ENCODE results near the gene CEACAM7. TPM values are rescaled to one million over a fixed set of nuclear protein-coding genes. Genes with fewer than 3 reads are reported as not detected.

Gene CEACAM7
- total RNA-seq, 4 donors from 2014 or later: 10.5 to 103 (median 76.7) TPM

- Histone ChIP-seq H3K4me3 (no peak overlapping the region), H3K9me3 (no peaks in the 10 kb centered on the region), H3K36me3 (peaks cover 0 to 17% (median 0%) of the 10 kb centered on the region in 3 donors), H3K27me3 (peaks cover 0 to 62% (median 0%) of the 10 kb centered on the region in 4 donors), H3K4me1 (no peaks in the 10 kb centered on the region), H3K27ac (no peak overlapping the region)
- TF ChIP-seq, protein P1, sequence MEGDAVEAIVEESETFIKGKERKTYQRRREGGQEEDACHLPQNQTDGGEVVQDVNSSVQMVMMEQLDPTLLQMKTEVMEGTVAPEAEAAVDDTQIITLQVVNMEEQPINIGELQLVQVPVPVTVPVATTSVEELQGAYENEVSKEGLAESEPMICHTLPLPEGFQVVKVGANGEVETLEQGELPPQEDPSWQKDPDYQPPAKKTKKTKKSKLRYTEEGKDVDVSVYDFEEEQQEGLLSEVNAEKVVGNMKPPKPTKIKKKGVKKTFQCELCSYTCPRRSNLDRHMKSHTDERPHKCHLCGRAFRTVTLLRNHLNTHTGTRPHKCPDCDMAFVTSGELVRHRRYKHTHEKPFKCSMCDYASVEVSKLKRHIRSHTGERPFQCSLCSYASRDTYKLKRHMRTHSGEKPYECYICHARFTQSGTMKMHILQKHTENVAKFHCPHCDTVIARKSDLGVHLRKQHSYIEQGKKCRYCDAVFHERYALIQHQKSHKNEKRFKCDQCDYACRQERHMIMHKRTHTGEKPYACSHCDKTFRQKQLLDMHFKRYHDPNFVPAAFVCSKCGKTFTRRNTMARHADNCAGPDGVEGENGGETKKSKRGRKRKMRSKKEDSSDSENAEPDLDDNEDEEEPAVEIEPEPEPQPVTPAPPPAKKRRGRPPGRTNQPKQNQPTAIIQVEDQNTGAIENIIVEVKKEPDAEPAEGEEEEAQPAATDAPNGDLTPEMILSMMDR (IDR thresholded peaks at IDR 0.05): no peak
- TF ChIP-seq POLR2A (IDR thresholded peaks at IDR 0.05): no peak
- intact Hi-C loops (cut with DNase I): no loop called here
- no peak for DNase-seq
- WGBS, 2 donors: 63 to 80% methylated on average over 1 to 3 of the region's 3 CpGs
Observed at GRCh38 chr19:41720103-41720502, 32.0 kb upstream of the CEACAM7 start.

DNA sequence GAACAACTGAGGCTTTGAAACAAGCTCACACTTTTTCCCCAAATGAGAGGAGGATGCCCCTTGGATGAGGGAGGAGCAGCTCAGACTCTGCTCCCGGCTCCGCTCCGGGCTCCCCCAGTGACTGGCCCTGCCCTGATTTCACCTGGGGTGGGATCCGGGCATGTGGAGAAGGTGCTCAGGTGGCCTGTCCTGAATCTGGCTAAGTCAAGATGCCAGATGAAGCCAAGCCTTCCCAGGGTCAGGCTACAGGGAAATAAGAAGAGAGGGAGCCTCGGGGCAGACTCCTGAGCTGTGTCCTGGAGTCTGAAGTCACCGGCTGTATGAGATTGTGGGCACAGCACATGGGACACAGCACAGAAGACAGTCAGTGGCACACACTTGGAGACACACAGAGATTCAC is 30.7 kb upstream of the CEACAM7 start:
- TF ChIP-seq POLR2A (IDR thresholded peaks at IDR 0.05): no peak
- TF ChIP-seq, protein P1 (IDR thresholded peaks at IDR 0.05): no peak
- H3K4me3 ChIP-seq: no peak overlapping the region

GRCh38 chr19:41714598-41714997 is 26.5 kb upstream of the CEACAM7 start:
- no peak for DNase-seq
- H3K27ac ChIP-seq: no peak overlapping the region
- TF ChIP-seq POLR2A (IDR thresholded peaks at IDR 0.05): no peak
- TF ChIP-seq, protein P1 (IDR thresholded peaks at IDR 0.05): no peak

More for the DNA sequence above, 30.7 kb upstream of the CEACAM7 start:
- DNase-seq: no peak
- Histone ChIP-seq H3K27me3 (peaks cover 0 to 74% (median 0%) of the 10 kb centered on the region in 4 donors), H3K9me3 (no peaks in the 10 kb centered on the region), H3K36me3 (peaks cover 0 to 21% (median 0%) of the 10 kb centered on the region in 3 donors), H3K27ac (no peak overlapping the region), H3K4me1 (no peaks in the 10 kb centered on the region)
- 62 to 77% methylated on average over 2 of the region's 6 CpGs for WGBS, 2 donors
- intact Hi-C loops (cut with DNase I): no loop called here

GRCh38 chr19:41711376-41712261 is 23.5 kb upstream of the CEACAM7 start:
- TF ChIP-seq POLR2A (IDR thresholded peaks at IDR 0.05): no peak
- TF ChIP-seq, protein P1 (IDR thresholded peaks at IDR 0.05): no peak

More at GRCh38 chr19:41714598-41714997, 26.5 kb upstream of the CEACAM7 start:
- no peak overlapping the region for H3K4me3 ChIP-seq
- no peaks in the 10 kb centered on the region for H3K9me3 ChIP-seq
- intact Hi-C loops (cut with DNase I): no loop called here
- H3K27me3 ChIP-seq: peaks cover 0 to 73% (median 0%) of the 10 kb centered on the region in 4 donors
- no peaks in the 10 kb centered on the region for H3K4me1 ChIP-seq
- 58 to 72% methylated on average over 3 of the region's 5 CpGs for WGBS, 2 donors
- H3K36me3 ChIP-seq: peaks cover 0 to 17% (median 0%) of the 10 kb centered on the region in 3 donors

More at GRCh38 chr19:41711376-41712261, 23.5 kb upstream of the CEACAM7 start:
- Histone ChIP-seq H3K27ac (no peak overlapping the region), H3K9me3 (no peaks in the 10 kb centered on the region), H3K27me3 (peaks cover 0 to 75% (median 0%) of the 10 kb centered on the region in 4 donors), H3K4me3 (peak overlapping the region in 3 of 4 donors; percentile 18 to 38 (median 32)), H3K36me3 (peaks cover 0 to 12% (median 0%) of the 10 kb centered on the region in 3 donors), H3K4me1 (peaks cover 0 to 8% (median 0%) of the 10 kb centered on the region in 3 donors)
- 77 to 80% methylated on average over 10 to 12 of the region's 13 CpGs for WGBS, 2 donors
- DNase-seq: no peak
- intact Hi-C loops (cut with DNase I): no loop called here

Measured in esophagus squamous epithelium (tissue), 5 donors.